8988T (cell line): Measurements from ENCODE around the gene YLPM1.

Experiments
- DNase-seq: peaks from one replicate; pipeline ENCODE4 v3.0.0; 2011

YLPM1 gene

DNA sequence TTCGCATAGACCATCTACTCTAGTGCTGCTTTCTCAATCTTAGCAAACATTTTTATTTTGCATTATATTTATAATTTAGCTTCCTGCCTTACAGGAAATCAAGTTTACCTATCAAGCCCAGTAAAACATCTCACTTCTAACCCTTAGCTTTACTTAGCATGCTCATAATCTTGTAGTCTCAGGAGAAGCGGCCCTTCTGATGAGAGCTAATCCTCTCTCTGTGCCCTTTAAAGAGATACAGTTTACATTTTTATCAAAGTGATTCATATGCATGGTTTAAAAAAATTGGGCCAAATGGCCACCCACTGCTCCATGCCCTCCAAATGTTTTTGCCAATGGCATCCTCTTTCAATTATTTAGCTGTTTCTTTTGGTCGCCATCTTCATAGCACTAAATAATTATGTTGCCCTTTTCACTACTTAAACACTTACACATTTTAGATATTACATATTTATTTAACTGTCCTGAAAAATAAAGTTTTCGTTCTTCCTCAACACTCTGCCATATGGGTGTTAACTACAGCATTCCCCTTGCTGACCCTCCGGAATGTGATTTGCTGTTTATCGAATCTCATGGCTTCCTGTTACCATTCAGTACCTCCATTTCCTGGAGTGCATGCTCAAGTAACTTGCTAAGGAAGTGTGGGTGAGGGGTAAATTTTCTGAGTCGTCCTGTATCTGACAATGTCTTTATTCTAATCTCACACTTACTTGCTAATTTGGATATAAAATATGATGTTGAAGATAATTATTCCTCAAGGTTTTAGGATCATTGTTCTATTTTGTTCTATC, 29.3 kb downstream of the YLPM1 start:
- no peak for DNase-seq

DNA sequence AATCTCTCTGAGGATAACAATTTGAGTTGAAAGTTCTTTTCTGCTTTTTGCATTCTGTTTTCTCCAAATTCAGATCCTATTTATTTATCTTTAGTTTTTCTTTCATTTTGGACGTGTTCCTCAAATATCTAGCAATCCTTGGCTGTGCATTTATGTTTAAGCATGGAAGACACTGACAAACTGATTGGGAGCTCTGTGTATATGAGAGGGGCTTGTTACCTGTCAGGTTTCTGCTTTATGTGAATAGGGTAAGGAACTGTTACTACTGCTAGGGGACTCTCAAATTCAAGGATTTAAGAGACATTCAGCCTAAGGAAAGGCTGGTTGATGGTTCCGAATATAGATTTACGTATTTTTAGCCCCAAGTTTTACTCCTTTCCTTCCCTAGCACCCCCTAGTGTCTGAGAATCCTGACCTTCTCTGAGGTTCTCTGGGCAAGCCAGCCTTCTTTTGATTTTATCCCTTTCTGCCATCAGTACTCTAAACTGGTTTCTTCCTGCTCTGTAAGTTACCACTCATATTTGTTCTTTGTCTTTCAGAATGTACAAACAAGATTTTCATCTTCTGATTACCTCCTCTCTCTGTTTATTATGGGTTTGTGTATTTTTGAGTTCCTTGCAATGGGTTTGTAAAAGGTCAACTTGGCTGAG, 30.5 kb downstream of the YLPM1 start:
- DNase-seq, result no peak

DNA sequence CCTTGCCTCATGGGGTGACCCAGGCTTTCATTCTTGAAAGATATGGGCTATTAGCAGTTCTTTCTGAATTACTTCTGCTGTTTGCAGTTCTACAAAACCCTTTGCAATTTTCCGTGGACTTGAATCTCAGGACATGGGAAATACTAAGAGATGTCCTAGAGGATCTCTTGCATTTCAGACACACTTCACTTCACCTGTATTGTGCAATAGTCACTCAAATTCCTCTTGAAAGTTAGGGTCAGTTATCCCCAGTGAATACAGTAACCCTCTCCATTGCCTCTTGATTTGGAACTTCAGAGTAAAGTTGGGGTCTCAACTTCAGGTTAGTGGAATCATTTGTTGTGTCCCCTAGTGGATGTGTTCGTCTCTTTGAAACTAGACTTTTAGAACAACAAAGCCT, 31.8 kb downstream of the YLPM1 start:
- DNase-seq, result no peak

DNA sequence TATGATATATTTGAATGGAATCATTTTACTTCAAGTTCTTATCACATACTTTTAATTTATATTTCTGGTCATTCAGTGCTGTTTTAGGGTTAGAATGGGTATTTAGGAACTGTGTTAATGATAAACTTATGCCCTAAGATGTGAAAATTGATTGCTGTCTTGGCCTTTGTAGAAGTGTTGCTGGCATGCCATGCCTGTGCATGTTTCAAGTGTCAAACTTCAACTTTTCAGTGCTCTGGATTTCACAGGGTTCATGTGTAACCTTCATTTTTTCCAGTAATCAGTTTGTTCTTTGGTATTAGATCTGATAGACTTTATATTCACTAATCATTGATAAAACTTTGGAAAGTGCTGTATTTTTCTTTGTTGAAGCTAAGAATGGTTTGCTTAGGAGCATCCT, 36.6 kb downstream of the YLPM1 start:
- DNase-seq, result no peak

DNA sequence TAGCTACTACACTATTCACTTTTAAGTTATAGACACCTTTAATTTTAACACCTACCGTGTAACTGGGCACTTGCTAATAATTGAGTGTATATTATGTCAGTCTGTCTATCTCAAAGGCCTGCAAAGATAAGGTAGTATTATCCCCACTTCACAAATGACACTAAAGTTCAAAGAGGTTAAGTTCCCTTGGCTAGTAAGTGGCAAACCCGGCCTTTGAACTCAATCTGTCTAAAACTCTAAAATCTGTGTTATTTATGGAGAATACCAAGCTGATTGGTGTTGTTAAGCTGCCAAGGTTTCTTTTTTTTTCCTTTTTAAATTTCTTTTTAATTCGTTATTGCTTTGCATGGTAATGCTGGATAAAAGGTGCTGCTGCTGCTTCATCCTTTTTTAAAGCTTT, 37.7 kb downstream of the YLPM1 start:
- DNase-seq, result no peak

DNA sequence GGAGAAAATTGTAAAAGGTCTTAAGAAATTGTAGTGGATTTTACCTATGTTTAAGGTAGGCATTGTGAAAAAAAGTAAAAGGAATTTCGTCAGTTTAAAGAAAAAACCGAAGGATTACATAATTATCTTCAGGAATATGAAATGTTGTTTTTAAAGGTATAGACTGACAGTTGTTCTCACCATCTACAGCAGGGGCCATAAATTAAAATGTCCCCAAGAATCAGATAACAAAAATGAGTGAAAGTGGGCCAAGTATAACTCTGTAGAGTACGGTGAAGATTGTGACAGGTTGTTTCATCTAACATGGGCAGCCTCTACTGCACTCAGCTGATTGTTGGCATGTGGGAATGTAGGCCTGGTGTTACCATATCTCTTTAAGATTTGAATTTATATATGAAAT, 38.3 kb downstream of the YLPM1 start:
- DNase-seq, result no peak

DNA sequence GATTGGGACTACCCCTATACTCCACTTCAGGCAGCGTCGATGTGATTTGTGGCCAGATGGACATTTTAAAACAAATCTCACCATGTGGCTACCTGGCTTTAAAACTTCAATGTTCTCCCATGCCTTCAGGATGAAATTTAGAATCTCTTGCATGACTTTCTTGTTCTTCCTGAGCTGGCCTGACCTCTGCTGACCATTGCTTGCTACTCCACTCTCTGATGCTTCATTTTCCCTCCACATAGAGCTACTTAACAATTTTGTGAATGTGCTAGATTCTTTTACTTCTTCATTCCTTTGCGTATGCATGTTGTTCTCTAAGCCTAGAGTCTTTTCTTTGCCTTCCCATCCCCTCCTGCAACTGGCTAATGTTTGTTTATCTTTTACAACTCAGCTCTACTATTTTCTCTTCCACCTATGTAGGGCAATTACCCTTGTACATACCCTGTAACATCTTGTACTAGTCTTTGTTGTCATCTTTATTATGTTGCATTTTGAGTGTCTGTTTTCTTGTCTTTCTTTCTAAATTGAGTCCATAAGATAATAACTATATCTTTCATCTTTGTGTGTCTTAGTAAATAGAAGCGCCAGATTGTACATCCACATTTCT, 41.2 kb downstream of the YLPM1 start:
- DNase-seq, result no peak

DNA sequence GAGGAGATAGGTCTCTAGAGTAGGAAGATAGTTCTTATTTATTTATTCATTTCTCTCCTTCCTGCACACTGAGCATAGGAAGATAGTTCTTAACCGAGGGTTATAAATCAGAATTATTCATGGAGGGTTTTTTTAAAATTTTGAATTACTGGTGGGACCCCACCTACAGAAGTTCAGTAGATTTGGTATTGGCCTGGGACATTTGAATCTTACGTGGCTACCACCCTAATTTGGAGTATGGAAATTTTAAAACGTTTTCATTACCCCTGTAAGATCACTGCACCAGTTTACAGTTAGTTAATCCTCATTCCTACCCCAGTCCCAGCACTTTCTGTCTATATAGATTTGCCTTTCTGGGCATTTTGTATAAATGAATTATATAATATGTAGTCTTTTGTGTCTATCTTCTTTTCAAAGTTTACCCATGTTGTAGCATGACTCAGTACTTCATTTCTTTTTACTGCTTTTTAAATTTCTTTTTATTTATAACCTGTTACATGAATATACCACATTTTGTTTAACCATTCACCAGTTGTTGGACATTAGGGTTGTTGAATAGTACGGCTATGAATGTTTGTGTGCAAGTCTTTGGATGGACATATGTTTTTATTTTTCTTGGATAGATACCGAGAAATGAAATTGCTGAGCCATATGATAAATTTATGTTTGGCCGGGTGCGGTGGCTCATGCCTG, 44.9 kb downstream of the YLPM1 start:
- no peak for DNase-seq

DNA sequence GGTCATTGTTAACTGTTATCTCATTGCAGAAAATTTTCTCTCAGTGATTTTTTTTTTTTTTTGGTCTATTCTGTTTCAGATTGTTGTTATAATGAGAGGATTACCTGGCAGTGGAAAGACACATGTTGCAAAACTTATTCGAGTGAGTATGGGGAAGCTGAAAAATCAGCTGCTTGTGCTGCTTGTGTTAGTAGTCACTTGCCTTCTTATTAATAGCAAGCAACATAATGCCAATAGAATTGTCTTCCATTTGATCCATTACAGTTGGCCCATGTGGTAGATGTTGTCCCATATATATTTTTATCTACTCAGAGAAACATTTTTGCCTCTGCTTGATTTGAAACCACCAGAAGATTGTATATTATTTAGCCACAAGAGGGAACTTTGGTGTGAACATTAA, 53.0 kb downstream of the YLPM1 start:
- DNase-seq, result no peak

DNA sequence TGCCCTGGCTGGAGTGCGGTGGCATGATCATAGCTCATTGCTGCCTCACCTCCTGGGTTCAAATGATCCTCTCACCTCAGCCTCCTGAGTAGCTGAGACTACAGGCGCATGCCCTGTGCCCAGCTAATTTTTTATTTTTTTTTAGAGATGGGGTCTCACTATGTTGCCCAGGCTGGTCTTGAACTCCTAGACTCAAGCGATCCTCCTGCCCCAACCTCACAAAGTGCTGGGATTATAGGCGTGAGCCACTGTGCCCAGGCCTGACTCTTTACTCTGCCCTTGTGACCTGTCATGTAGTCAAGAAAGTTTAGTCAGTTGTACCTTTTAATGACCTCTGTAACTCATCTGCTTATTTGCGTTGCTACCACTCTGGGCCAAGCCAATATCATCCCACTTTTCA, 57.2 kb downstream of the YLPM1 start:
- DNase-seq, result no peak

DNA sequence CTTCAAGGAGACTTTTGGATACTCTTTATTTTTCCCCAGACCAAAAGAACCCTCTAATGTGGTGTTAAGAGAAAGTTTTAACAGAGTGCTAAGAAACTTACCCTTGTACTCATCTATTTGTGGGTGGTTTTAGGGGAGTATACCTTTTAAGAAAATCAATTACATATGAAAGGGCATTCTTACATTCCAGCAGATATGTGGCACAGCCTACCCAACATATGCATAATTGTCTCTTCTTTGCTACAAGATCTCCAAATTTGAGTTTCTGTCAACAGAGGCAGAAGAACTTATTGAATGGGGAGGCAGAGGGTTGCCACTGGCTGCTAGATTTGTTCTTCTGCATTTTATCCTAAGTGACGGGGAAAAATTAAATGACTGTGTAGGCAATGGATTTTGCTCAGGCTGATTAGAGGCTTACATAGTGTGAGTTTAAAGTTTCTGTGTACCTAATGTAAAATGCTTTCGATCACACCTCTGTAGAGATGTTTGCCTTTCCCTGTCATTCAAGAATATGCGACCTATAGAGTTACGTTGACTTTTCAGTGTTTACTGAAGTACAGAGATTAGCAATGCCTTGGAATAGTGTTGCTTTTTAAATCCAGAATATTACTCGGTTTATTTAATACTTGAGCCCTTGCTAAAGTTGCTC, 58.3 kb downstream of the YLPM1 start:
- DNase-seq, result no peak

DNA sequence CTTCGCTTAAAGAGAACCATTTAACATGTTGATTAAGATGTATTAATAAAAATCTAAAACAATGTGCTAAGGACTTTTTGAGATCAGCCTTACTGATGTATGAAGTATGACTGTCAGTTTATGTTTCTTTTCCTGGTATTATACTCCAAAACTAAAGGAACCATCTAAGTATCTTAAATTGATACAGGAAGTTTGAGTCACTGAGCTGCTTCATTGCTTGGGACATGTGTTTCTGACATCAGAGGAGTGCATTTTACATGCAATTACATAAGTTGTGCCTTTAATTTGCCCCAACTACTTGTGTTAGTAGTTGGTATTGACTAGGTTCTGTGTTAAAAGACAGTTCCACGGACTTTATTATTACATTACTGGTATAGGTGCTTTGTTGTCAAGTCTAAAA, 61.9 kb downstream of the YLPM1 start:
- DNase-seq, result no peak

DNA sequence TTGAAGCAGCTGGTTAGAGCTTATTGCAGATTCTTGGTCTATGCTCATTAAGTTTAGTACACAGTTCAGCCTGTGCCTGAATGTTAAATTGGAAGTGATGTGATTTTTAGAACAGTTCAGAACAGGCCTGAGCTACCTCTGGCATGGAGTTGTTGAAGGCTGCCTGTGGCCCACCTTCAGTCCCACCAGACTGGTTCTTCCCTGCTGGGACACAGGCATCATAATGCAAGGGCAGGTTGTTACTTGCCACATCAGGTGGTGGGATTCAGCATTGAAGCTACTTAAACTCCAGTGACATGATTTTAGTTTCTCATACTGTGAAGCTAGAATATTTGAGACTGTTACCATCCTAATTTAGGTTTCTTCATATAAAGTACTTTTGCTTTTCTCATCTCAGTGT, 63.5 kb downstream of the YLPM1 start:
- DNase-seq, result no peak

DNA sequence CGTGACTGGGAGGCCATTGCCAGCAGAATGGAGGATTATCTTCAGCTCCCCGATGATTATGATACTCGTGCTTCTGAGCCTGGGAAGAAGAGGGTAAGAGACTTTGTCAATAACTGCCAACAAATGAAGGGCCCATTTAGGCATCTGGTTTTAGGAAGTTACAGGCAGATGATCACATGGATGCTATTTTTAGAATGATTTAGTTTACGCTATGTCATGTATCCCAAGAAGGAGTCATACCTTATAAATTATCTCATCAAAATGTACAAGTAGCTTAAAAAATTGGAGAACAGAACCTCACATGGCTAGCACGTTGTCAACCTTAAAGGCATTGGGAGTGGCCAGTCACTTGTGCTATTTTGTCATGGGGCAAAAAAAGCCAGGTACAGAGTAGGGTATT, 66.1 kb downstream of the YLPM1 start:
- DNase-seq, result no peak

DNA sequence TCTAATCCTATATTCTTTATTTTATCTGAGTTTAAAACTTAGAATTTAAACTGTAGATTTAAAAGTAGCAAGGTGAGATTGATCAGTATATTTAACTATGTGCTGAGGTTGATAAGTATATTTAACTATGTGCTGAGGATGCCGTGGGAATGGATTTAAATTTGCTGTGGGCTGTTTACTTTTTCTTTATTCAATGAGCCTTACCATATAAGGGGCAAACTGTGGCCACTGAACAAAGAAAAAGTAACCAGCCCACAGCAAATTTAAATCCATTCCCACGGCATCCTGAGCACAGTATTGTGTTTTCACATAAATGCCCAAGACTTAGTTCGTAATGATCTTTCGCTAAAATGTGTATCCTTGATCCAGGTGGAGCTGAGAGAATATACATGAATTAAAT, 69.7 kb downstream of the YLPM1 start:
- no peak for DNase-seq

DNA sequence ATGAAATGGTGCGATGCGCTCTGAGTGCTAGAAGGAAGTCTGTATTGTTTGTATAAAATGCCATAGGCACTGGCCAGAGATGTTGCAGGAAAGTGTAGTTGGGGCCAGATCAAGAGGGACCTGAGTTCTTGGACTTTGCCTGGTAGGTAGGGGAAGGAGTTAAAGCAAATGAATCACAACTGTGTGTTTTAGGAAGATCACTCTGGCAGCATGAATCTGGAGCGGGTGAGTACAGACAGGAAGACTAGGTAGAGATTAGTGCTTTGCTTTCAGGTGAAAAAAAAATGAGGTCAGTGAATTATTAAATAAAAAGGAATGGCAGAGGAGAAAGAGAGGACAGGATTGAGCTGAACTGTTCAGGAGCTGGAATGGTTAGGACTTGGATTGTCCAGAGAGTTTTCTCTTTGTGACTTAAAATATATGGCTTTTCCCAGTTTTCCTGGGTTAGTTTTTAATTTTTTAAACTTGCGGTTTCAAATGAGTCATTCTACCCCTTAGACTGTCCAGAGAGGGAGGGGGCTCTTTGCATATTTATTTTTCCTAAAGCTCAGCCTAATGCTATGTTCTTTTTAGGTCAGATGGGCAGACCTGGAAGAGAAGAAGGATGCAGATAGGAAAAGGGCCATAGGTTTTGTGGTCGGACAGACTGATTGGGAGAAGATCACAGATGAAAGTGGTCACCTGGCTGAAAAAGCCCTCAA, 71.7 kb downstream of the YLPM1 start:
- no peak for DNase-seq

DNA sequence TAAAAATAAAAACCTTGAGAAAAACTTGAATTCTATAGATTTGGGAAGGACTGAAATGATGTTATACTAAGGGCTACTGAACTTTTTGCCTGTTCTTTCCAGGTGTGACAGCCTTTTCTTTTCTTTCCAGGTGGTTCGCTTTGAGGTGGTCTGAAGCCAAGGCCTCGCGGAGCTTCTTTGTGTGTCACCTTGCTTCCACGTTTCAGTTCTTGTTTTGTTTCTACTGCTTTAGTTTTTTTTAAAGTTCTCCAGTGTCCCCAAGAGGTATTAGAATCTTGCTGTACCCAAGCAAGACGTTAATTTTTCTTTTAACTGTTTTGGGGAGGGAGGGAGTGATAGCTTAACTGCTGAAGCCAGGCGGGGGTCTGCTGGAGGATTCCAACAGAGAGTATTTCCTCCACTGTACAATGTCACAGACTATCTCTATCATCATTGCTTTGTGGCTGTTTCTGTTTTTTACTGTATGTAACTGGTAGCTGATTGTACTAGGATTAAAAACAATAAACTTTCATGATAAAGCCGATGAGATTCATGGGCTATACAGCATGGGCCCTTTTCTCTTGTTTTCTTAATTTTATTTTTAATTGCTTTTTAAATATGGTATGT, 72.6 kb downstream of the YLPM1 start:
- no peak for DNase-seq

DNA sequence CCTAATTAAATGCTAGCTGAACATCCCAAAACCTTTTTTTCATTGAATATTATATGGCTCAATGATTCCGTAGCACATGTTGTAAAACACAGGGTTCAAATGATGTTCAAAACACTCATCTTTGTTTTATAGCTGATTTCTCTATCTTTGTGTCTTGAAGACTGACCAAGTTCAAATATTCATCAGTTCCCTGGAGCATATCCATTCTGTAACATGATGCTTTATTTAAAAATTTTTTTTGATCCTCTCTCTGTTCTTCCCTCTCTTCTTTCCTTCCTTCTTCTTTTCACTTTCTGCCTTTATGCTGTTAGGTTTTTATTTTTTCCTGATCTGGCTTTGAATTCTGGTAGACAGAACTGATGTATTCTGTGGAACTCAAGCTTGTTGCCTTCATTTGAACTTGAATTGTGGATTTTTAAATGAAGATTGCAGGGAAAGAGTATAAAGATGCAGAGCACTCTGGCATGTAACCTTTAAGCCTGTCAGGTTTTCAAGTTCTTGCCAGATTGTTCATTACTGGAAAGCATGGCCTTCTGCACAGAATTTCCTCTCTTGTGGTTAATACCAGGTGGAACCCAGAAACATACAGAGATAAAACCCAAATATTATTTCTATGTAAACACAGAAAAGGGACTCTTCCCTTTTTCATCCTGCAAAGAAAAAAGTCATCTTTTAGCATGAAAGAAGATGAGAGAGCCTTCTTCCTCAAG, 73.3 kb downstream of the YLPM1 start:
- DNase-seq, result no peak

DNA sequence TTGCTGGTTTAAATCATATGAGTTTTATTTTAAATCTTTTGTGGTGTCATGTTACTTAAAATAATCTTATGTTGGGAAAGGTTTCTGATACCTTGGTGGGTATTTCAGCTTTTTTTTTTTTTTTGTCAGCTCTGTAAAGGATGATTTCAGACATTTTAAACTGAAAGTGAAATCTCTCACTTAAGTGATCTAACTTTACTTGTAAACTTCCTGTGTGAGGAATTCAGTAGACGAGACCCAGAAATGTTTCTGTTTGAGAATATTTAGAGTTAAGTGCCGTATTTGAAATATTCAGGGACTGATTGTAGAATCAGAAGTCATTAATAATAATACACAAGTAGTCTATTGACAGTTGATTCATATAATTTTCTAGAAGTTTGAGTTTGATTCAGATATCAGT, 75.0 kb downstream of the YLPM1 start:
- no peak for DNase-seq

DNA sequence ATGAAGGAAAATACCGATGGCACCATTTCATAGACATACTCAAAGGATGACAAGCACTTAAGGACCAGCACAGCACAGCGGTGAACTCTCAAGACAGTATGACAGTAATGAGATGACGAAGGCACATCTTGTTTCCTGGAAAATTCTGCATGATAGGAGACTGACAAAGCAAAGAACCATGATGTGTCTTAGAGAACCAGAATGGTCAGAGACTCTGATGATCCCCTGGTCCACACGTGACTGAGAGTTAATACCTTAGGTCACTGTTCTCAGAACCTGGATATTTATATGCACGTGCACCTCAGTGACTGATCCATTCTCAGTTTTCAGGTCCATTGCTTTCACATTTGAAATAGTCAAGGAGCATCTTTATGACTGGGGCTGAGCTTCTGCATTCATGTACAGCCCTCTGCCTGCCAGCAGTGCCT, 77.5 kb downstream of the YLPM1 start:
- DNase-seq, result no peak
